Neural crest cell (in vitro differentiated cells): ENCODE data around the gene SLC22A5. TPM values are rescaled to one million over a fixed set of nuclear protein-coding genes. Genes with fewer than 3 reads are reported as not detected.

Experiments
- DNase-seq: peaks from one replicate; pipeline ENCODE4 v3.0.0; 2021; ENCODE audit warnings: low read depth, mixed read lengths, low spot score
- H3K27ac Mint-ChIP-seq: one replicate; pipeline ENCODE4 v1.8.0; 2021; ENCODE audit warnings: mild to moderate bottlenecking, mixed read lengths; ENCODE audit not compliant: unreplicated experiment
- H3K27me3 Mint-ChIP-seq: 2 replicates; pipeline ENCODE4 v1.8.0; 2021; ENCODE audit warnings: low read depth, mild to moderate bottlenecking, mixed read lengths
- H3K36me3 Mint-ChIP-seq: 2 replicates; pipeline ENCODE4 v1.8.0; 2021; ENCODE audit warnings: low read depth, mild to moderate bottlenecking, mixed read lengths
- H3K4me1 Mint-ChIP-seq: 2 replicates; pipeline ENCODE4 v1.8.0; 2021; ENCODE audit warnings: mixed read lengths
- H3K4me3 Mint-ChIP-seq: one replicate; pipeline ENCODE4 v1.8.0; 2021; ENCODE audit warnings: mild to moderate bottlenecking, mixed read lengths
- H3K9me3 Mint-ChIP-seq: 2 replicates; pipeline ENCODE4 v1.8.0; 2021; ENCODE audit warnings: mixed read lengths
- total RNA-seq: library from RNA; stranded (reverse); gene quantifications from 2 replicates; pipeline ENCODE4 v1.2.1, GENCODE V29; 2021
- TF ChIP-seq, protein P1 (sequence below): fragments of 200-600 bp; sonication (generic); conservative IDR thresholded peaks from 2 replicates; pipeline ENCODE4 v1.5.0; 2021; ENCODE audit warnings: antibody characterized with exemption, mild to moderate bottlenecking

The SLC22A5 gene
- total RNA-seq, 1 donor from 2014 or later: 5.6 TPM

GRCh38 chr5:132368186-132368585 lies 1.3 kb upstream of the SLC22A5 start:
- TF ChIP-seq, protein P1, sequence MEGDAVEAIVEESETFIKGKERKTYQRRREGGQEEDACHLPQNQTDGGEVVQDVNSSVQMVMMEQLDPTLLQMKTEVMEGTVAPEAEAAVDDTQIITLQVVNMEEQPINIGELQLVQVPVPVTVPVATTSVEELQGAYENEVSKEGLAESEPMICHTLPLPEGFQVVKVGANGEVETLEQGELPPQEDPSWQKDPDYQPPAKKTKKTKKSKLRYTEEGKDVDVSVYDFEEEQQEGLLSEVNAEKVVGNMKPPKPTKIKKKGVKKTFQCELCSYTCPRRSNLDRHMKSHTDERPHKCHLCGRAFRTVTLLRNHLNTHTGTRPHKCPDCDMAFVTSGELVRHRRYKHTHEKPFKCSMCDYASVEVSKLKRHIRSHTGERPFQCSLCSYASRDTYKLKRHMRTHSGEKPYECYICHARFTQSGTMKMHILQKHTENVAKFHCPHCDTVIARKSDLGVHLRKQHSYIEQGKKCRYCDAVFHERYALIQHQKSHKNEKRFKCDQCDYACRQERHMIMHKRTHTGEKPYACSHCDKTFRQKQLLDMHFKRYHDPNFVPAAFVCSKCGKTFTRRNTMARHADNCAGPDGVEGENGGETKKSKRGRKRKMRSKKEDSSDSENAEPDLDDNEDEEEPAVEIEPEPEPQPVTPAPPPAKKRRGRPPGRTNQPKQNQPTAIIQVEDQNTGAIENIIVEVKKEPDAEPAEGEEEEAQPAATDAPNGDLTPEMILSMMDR: no peak
- Mint-ChIP-seq H3K36me3 (no peaks in the 10 kb centered on the region), H3K27ac (no peak overlapping the region), H3K4me3 (peak overlapping the region; percentile 58), H3K9me3 (no peaks in the 10 kb centered on the region), H3K4me1 (peaks cover 4% of the 10 kb centered on the region), H3K27me3 (peaks cover 10% of the 10 kb centered on the region)
- no peak for DNase-seq

DNA sequence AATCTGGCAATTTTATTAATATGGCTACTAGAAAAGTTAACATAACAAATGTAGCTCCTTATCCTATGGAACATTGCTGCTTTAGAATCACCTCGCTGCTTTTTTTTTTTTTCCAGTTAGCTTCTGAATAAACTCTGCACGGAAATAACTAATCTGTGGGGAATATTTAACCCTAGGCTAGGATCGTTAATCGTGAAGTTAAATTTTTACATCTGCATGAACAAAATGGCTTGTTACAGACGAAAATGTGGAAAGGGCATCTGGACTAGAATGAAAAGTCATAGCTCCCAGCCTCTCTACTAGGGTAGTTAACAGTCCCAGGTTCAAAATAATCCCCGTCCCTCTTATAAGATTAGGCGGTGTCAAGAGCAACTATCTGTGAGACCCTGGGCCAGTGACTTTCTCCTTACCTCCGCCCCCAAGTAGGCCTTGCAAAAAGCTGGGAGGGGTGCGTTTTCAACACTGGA lies 470 bp upstream of the SLC22A5 start:
- Mint-ChIP-seq H3K4me1 (peaks cover 4% of the 10 kb centered on the region), H3K27ac (no peak overlapping the region), H3K27me3 (peaks cover 10% of the 10 kb centered on the region), H3K36me3 (no peaks in the 10 kb centered on the region), H3K9me3 (no peaks in the 10 kb centered on the region), H3K4me3 (peak overlapping the region; percentile 76)
- no peak for DNase-seq
- TF ChIP-seq, protein P1: peak; percentile 11

- Mint-ChIP-seq H3K27ac (no peak overlapping the region), H3K36me3 (no peaks in the 10 kb centered on the region), H3K9me3 (no peaks in the 10 kb centered on the region), H3K4me3 (peak overlapping the region; percentile 79), H3K27me3 (peaks cover 10% of the 10 kb centered on the region), H3K4me1 (peaks cover 4% of the 10 kb centered on the region)
- no peak for DNase-seq
- TF ChIP-seq, protein P1: no peak
Observed at GRCh38 chr5:132370181-132370970, 866 bp downstream of the SLC22A5 start.

- no peaks in the 10 kb centered on the region for H3K36me3 Mint-ChIP-seq
- DNase-seq: no peak
- H3K9me3 Mint-ChIP-seq: no peaks in the 10 kb centered on the region
- peaks cover 4% of the 10 kb centered on the region for H3K4me1 Mint-ChIP-seq
- TF ChIP-seq, protein P1: no peak
- no peak overlapping the region for H3K27ac Mint-ChIP-seq
- H3K4me3 Mint-ChIP-seq: peak overlapping the region; percentile 79
- peaks cover 10% of the 10 kb centered on the region for H3K27me3 Mint-ChIP-seq
Observed at GRCh38 chr5:132370971-132371602, 1.6 kb downstream of the SLC22A5 start.

- TF ChIP-seq, protein P1: no peak
- Mint-ChIP-seq H3K36me3 (no peaks in the 10 kb centered on the region), H3K27me3 (peaks cover 10% of the 10 kb centered on the region), H3K4me3 (peak overlapping the region; percentile 79), H3K27ac (no peak overlapping the region), H3K9me3 (no peaks in the 10 kb centered on the region), H3K4me1 (peaks cover 4% of the 10 kb centered on the region)
- no peak for DNase-seq
Observed at GRCh38 chr5:132371603-132371994, 2.1 kb downstream of the SLC22A5 start.
